GM15510 (cell line): Measurements from ENCODE around the gene HPGD.

Source experiments
- POLR2A ChIP-seq: IDR thresholded peaks from 3 replicates; pipeline ENCODE4 v1.6.1; 2011; ENCODE audit warnings: borderline replicate concordance; ENCODE audit not compliant: insufficient read length; ENCODE audit errors: extremely low read depth

Gene HPGD

DNA sequence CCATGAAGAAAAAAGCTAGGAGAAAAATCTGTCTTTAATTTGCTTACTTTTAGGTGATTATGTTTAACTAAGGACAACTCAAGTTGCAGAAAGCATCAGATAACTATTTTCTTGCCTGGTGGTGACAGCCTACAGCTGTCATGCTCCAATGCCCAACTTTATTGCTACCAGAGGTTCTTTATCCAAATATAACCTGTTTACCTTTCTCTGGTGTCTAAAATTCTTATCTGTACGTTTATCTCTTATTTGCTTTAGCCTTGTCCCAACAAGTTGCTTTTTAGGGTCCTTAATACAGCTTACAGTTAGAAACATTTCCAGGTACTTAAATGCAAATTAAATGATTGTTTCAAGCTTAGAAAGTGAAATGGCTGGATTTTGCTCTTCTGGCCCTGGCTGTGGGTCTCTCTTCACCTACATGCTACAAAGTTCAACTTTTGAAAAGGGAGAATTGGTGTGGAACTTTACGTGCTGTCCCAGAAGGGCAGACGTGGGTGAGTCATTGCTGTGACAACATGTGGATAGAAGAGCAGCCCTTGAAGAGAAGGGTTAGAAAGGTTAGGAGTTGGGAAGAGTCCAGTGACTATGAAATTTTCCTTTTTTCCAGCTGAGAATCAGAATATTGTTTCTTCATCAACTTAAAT, 60.7 kb downstream of the HPGD start:
- TF ChIP-seq POLR2A = no peak

DNA sequence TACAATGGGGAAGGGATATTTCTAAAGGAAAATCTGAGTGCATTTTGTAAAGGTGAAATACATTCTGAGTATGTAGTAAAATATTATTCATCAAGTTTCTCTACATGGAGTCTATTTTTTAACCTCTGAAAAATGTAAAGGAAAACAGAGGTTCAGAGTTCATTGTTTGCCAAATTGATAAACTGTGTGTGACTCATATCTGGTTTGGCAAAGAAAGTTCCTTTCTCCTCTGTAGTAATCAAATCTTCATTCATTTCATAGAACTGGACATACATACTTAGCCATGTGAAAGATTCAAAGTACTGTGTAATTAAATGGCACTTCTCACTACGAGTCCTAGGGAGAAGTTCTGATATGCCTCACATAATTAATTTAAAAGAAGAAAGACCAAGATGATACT, 61.6 kb downstream of the HPGD start:
- no peak for TF ChIP-seq POLR2A

DNA sequence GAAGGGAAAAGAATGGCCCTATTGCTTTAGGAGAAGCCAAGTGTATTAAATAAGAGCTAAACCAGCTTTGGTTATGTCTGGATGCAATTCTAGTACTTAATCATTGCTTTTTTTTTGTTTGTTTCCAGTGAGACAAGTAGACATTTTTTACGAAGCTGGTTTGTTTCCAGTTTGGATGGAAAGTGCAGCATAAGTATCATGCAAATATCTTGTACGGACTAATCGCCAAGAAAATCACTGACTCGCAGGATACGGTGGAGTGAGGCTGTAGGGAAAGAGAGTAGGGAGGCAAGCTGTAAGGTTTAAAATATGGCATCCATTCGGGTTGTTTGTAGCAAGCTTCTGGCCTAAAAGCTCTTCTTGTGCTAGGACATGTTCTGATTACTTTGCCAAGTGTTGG, 64.8 kb downstream of the HPGD start:
- TF ChIP-seq POLR2A = no peak

DNA sequence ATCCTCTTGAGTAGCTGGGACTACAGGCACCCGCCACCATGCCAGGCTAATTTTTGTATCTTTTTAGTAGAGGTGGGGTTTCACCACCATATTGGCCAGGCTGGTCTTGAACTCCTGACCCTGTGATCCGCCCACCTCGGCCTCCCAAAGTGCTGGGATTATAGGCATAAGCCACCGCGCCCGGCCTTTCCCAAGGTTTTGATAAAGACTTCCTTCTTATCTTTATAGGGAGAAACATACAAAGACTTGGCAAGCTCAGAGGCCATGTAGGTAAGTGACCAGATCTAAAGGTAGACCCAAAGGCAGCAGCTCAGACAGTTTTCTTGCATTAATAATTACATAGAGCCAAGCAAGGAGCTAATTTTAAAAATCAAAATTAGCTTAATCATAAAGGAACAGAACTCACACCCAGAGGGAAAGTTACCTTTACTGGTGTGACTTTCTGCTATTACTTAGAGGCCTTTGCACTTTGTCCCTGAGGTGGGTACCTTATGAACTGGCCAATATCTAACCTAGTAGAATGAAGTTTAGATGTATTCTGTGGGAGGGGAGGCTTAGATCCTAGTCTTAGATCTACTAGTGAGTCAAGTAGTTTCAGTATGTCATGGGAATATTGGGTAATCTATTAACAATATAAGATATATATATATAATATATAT, 67.3 kb downstream of the HPGD start:
- TF ChIP-seq POLR2A = no peak

DNA sequence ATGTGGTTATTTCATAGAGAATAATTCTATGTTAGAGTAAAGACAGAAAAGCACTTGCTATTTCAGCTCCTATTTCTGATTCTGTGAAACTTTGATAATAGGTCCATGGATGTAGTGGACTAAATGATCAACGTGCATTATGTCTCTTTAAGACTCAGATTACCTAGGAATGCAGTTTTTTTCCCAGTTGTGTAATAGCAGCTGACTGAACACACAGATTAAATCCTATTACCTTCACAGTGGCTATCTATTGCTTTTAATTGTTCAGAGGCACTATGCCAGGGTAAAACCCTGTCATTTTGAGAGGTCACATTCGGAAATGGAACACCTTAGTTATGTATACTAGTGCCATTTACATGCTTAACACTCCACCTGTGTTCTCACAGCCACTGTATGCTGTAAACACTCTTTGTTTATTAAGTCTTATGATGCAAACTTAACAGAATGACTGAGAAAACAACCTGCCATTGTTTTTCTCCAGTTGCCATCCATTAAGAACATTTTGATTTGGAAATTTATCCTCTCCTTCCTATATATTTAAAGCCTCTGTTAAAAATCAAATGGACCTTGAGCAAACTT, 70.5 kb downstream of the HPGD start:
- TF ChIP-seq POLR2A = no peak

DNA sequence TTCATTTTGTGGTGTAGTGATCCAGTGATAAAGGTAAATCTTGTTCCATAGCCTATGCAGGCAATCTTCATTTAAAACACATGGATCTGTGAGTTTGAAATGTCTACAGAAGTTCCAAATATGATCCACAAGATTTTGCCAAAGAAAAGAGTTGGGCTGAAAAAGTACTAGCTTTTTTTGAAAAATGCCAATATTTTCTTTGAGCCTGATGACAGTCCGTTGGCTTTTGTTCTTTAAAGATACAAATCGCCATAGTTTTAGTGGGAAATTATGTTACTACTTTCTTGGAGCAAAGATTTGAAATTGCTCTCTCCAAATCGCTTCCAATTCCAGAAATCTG, 71.5 kb downstream of the HPGD start:
- TF ChIP-seq POLR2A = no peak

DNA sequence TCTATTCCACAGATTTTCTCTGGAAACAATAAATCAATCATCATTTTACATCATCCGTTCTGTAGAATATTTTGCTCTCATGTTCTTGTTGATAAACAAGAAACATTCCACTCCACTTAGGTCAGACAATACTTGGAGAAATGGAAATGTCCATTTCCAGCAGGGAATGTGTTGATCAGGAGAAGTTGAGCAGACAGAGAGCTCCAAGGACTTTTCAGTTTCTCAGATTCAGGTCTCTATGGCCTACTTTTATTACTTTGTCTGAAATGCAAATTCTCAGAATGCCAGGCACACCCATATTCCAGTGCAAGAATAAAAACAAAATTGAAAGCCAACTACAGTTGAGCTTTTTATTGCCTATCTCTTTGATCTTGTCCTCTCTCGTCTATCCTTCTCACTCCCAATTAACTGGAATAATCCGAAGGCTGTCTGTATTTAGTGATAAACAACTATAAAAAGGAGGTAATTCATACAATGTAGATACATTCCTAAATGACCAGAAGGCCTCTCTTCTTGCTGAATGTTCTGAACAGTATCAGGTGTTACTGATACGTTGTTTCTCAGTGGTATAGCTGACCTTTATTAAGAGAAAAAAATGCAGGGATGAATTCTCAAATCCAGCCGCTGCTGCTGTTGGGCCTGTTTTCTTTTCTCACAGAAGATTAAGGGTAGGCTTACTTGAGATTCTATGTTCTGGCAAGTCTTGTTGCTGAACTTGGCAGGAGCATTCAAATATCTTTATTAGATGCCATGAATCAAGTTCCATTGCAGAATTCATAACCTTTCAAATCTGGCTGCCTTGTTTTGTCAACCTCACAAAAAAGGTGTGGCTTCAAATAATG, 72.1 kb downstream of the HPGD start:
- TF ChIP-seq POLR2A = no peak

DNA sequence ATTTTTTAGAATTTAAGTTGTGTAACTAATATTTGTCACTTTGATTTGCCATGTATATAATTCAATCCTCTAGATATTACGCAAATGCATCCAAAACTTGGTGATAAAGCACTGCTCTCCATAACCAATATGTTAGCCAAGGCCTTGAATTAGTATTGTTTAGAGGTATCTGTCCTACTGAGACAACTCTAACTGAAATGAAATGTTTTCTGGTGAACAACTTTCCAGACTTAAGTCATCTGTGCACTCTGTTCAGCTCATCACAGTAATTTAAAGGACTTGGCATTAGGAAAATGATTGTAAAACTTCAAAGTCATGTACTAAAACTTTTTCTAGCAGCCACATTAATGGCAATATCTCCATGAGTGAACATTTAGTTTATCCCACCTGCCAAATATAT, 73.1 kb downstream of the HPGD start:
- no peak for TF ChIP-seq POLR2A

DNA sequence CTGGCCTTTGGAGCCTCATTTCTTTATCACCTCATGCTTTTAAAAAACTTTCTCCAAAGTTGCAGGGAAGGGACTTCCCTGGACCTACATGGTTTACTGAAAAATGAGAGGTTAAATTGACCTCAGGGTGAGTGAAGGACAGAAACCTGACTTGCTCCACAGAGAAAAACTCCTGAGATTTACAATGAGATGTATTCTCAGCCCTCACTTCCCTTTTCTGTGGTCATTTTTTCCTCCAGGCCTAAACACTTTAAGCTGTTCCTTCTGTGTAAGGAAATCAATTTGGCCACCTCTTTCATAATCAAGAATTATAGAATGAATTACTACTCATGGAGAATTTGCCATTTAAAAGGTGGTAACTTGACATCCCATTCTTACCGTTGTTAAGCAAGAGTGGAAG, 77.9 kb downstream of the HPGD start:
- TF ChIP-seq POLR2A = no peak
